ENCODE results near the gene C4BPB. TPM values are rescaled to one million over a fixed set of nuclear protein-coding genes. Genes with fewer than 3 reads are reported as not detected.

C4BPB gene
- polyA plus RNA-seq, 1 experiment: not detected

GRCh38 chr1:207055386-207056001 is 33.2 kb upstream of the C4BPB start:
- Histone ChIP-seq H3K27me3 (ENCODE audit: control insufficient read depth, insufficient read depth, low read length) (peaks cover 8% of the 10 kb centered on the region), H3K27ac (ENCODE audit: low read depth, low read length) (no peak overlapping the region), H3K9me3 (ENCODE audit: control insufficient read depth, insufficient read depth, low read length) (peaks cover 8% of the 10 kb centered on the region; the same call in 1 of the 2 replicates), H3K4me3 (ENCODE audit: low read depth, low read length) (no peak overlapping the region)
- TF ChIP-seq CTCF (IDR thresholded peaks at IDR 0.05; ENCODE audit: low read depth, low read length): no peak
- POLR2A ChIA-PET: no interaction called here
- CTCF ChIA-PET: interaction anchor here (1.3 kb wide), 1 partner anchor 424 kb away, joined by 3 read pairs; no protein-coding TSS in a partner anchor
- DNase-seq (ENCODE audit: low read depth, low spot score): no peak

GRCh38 chr1:207056673-207057072 is 32.0 kb upstream of the C4BPB start:
- H3K27ac ChIP-seq (ENCODE audit: low read depth, low read length): no peak overlapping the region
- peaks cover 5% of the 10 kb centered on the region; the same call in 1 of the 2 replicates for H3K9me3 ChIP-seq (ENCODE audit: control insufficient read depth, insufficient read depth, low read length)
- no peak for TF ChIP-seq CTCF (IDR thresholded peaks at IDR 0.05; ENCODE audit: low read depth, low read length)
- CTCF ChIA-PET: no interaction called here
- POLR2A ChIA-PET: no interaction called here
- DNase-seq (ENCODE audit: low read depth, low spot score): no peak
- H3K4me3 ChIP-seq (ENCODE audit: low read depth, low read length): no peak overlapping the region
- H3K27me3 ChIP-seq (ENCODE audit: control insufficient read depth, insufficient read depth, low read length): peaks cover 8% of the 10 kb centered on the region

GRCh38 chr1:207058252-207058651 is 30.4 kb upstream of the C4BPB start:
- TF ChIP-seq CTCF (IDR thresholded peaks at IDR 0.05; ENCODE audit: low read depth, low read length): no peak
- DNase-seq (ENCODE audit: low read depth, low spot score): no peak
- H3K27me3 ChIP-seq (ENCODE audit: control insufficient read depth, insufficient read depth, low read length): peaks cover 5% of the 10 kb centered on the region
- no peak overlapping the region for H3K27ac ChIP-seq (ENCODE audit: low read depth, low read length)
- ChIA-PET POLR2A (no interaction called here), CTCF (interaction anchor here (1.4 kb wide), 1 partner anchor 8 kb away, joined by 8 read pairs; no protein-coding TSS in a partner anchor)
- H3K4me3 ChIP-seq (ENCODE audit: low read depth, low read length): no peak overlapping the region
- peaks cover 1% of the 10 kb centered on the region; the same call in 1 of the 2 replicates for H3K9me3 ChIP-seq (ENCODE audit: control insufficient read depth, insufficient read depth, low read length)

- DNase-seq (ENCODE audit: low read depth, low spot score): no peak
Measured at GRCh38 chr1:207058878-207059867, 29.5 kb upstream of the C4BPB start.

More at GRCh38 chr1:207058878-207059867, 29.5 kb upstream of the C4BPB start:
- Histone ChIP-seq H3K4me3 (ENCODE audit: low read depth, low read length) (no peak overlapping the region), H3K27ac (ENCODE audit: low read depth, low read length) (no peak overlapping the region), H3K27me3 (ENCODE audit: control insufficient read depth, insufficient read depth, low read length) (peaks cover 2% of the 10 kb centered on the region), H3K9me3 (ENCODE audit: control insufficient read depth, insufficient read depth, low read length) (no peaks in the 10 kb centered on the region)
- ChIA-PET POLR2A (no interaction called here), CTCF (interaction anchor here (1.0 to 1.4 kb wide), 2 partner anchors 9 to 346 kb away, joined by 3 to 8 read pairs; no protein-coding TSS in a partner anchor)
- no peak for TF ChIP-seq CTCF (IDR thresholded peaks at IDR 0.05; ENCODE audit: low read depth, low read length)

Measured in AG04450 (cell line).